Measurements from ENCODE around the gene FAM83F.
A peak's percentile ranks its signal among the peaks of the same experiment; 100 is the strongest.
"Not testable (repeated sequence)": the region's sequence is repeated elsewhere in the genome, so short reads cannot be mapped to it uniquely, and the experiment has no call there.

FAM83F gene

DNA sequence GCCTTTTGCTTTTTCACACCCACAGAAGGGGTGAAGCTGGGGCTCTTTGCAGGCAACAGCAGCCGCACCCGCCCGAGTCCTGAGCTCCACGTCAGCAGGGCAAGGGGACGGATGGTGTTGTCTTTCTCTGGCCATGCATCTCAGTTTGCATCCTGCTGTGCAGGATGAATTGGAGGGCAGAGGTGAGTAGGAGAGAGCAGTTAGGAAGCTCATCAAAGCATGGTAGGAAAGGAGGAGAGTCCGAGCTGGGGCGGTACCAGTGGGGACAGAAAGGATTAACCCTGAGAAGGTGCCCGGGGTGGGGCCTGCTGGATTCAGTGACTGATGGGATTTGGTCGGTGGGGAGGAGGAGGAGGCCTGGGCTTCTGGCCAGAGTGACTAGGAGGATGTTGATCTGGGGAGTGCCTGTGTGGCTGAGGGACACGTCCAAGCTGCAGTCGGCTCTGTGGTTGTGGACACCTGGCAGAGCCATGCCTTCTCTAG is 14.6 kb downstream of the FAM83F start:
- DNase-seq (ENCODE audit: low read depth, low spot score): no peak
- H3K27ac ChIP-seq: peak overlapping the region; percentile 53

- peak overlapping the region; percentile 53 for H3K27ac ChIP-seq
- no peak for DNase-seq (ENCODE audit: low read depth, low spot score)
These were observed 15.4 kb downstream of the FAM83F start for GRCh38 chr22:40009951-40010671.

DNA sequence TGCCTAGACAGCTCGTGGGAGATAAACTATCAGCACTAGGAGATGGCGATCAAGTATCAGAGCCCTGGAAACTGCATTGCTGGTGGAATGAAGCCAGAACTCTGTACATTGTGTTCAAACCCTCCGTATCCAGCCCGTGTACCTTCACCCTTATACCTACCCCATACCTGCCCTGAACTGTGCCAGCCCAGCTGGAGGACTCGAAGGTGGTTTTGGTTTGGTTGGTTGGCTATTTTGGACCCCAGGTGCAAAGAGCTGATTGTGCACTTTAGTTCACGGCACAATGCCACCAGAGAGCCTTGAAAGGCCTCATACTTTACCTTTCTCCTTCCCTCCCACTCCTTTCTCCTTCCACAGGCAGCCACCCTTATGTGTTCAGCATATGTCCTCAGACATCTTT is 16.0 kb downstream of the FAM83F start:
- H3K27ac ChIP-seq: peak overlapping the region; percentile 53
- no peak for DNase-seq (ENCODE audit: low read depth, low spot score)

GRCh38 chr22:40014667-40015248 is 20.0 kb downstream of the FAM83F start:
- DNase-seq (ENCODE audit: low read depth, low spot score): peak; percentile 57
- H3K27ac ChIP-seq: peak overlapping the region; percentile 78

GRCh38 chr22:40015358-40015976 is 20.7 kb downstream of the FAM83F start:
- H3K27ac ChIP-seq: peak overlapping the region; percentile 78
- DNase-seq (ENCODE audit: low read depth, low spot score): no peak

- H3K27ac ChIP-seq: no peak overlapping the region
- no peak for DNase-seq (ENCODE audit: low read depth, low spot score)
These were observed 23.3 kb downstream of the FAM83F start for GRCh38 chr22:40018051-40018450.

- DNase-seq (ENCODE audit: low read depth, low spot score): no peak
- H3K27ac ChIP-seq: peak overlapping the region; percentile 43
These were observed 24.3 kb downstream of the FAM83F start for GRCh38 chr22:40019100-40019499.

DNA sequence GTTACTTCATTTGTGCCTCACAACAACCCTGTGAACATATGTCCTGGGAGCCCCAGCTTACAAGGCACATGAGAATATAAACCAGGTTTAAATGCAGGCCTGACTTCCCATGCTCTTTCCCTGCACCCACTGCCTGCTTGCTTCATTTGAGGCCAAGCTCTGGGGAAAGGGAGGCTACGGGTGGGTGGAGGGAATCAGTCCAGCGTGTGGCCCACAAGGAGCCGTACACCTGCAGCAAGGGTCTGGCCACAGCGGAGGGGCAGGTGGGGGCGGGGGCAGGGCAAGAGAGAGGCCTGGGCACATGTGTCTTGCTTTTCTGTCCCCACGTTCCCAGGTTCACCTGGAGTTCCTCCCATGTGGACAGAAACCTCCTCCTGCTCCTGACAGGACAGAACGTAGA is 26.2 kb downstream of the FAM83F start:
- no peak for DNase-seq (ENCODE audit: low read depth, low spot score)
- H3K27ac ChIP-seq: no peak overlapping the region

DNA sequence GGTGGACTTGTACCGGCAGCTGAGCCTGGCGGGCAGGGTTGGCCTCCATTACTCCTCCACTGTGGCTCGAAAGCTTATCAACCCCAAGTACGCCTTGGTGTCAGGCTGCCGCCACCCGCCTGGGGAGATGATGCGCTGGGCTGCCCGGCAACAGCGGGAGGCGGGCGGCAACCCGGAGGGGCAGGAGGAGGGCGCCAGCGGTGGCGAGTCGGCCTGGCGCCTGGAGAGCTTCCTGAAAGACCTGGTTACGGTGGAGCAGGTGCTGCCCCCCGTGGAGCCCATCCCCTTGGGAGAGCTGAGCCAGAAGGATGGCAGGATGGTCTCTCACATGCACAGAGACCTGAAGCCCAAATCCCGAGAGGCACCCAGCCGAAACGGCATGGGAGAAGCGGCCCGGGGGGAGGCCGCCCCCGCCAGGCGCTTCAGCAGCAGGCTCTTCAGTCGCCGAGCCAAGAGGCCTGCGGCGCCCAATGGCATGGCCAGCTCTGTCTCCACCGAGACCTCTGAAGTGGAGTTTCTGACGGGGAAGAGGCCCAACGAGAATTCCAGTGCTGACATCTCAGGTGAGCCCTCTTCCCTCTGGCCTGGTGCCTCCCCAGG is 26.7 kb downstream of the FAM83F start:
- H3K27ac ChIP-seq: peak overlapping the region; percentile 68
- no peak for DNase-seq (ENCODE audit: low read depth, low spot score)

- peak overlapping the region; percentile 68 for H3K27ac ChIP-seq
- peak; percentile 68 for DNase-seq (ENCODE audit: low read depth, low spot score)
These were observed 27.9 kb downstream of the FAM83F start for GRCh38 chr22:40022536-40023240.

DNA sequence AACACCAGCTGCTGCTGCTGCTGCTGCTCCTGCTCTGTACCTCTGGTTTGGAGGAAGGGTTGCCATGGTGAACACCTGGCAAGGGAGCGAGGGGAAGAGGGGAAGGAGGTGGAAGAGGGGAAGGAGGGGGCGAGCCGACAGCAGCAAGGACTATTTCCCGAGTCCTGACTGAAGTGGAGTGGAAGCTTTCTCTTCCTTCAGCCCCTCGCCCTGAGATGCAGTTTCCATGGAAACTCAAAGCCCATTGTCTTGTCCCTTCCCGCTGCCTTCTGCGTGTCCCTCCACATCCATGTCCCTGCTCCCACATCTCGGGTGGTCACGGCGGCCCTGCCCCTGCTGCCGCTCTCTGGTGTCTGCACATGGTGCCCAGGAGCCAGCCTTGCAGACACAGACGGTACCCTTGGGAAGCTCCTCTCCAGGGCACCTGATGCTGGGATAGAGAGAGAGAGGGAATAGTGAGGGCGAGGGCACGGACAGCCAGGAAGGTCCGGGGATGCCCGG is 28.6 kb downstream of the FAM83F start:
- DNase-seq (ENCODE audit: low read depth, low spot score): no peak
- H3K27ac ChIP-seq: peak overlapping the region; percentile 68

DNA sequence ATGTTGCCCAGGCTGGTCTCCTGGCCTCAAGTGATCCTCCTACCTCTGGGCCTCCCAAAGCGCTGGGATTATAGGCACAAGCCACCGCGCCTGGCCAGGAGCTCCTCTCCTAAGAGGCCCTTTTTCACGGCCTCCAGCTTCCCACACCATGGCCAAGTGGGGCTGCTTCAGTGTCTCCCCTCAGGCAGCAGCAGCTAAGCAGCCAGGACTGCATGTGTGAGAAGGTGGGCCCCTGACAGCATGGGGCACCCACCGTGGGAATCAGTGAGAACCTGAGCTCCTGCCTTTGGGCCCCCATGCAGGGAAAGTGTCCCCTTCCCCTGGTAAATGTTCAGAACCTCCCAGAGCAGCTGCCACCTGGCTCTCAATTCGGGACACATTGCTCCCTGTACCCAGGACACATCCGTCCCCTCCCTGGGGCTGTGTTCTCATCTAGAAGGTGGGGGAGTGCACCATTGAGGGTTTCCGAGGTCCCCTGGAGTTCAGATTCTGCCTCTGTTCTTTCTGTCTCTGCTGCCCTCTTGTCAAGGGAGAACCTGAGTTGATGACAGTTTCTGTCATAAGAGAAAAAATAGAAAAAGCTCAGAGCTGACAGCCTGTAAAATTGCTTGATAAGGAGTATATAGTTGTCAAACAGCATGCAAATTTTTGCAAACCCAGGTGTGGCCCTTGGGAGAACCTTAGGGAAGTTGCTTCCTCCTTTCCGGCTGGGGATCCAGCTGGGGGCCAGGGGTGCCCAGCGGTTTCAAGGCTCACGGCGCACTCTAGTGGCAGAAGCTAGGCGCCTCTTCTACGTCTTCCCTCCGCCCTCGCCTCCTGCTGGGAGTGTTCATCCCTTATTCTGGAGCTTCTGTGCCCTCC is 29.7 kb downstream of the FAM83F start:
- no peak for DNase-seq (ENCODE audit: low read depth, low spot score)
- H3K27ac ChIP-seq: no peak overlapping the region

- H3K27ac ChIP-seq; DNase-seq (ENCODE audit: low read depth, low spot score): not testable (repeated sequence)
These were observed 30.3 kb downstream of the FAM83F start for GRCh38 chr22:40025062-40025379.

DNA sequence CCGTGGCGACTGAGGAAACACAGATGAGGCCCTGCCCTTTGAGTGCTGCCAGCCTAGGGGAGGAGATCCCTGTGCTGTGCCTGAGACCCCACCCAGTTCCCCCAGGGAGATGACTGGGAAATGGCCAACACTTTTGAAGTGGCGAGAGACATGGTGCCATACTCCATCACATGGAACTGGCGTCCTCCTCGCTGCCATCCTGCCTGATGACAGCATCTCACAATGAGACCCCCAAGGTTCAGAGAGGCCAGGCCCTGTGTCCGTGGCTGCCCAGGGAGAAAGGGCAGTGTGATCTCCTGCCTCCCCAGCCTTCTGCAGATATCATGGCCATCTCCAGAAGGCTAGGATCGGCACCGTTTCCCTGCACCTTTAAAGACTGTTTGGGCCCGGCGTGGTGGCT is 31.1 kb downstream of the FAM83F start:
- no peak overlapping the region for H3K27ac ChIP-seq
- DNase-seq (ENCODE audit: low read depth, low spot score): no peak

DNA sequence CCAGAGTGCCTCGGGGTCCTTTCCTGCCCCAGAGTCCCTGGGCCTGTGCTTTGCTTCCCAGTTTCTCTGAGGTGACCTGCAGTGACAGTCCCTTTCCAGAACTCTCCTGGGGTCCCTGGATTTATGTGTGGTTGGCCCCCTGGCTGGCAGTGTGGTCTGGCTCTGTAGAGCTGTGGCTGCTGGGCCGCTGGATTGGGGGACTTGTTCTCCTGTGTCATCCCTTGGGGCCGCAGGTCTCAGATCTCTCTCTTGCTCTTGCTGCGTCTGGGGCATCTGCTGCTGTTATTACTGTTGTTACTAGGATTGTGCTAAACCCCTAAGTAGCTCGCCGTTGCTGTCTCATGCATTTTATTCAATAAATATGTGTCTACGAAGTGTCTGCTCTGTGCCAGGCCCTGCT is 31.9 kb downstream of the FAM83F start:
- no peak overlapping the region for H3K27ac ChIP-seq
- no peak for DNase-seq (ENCODE audit: low read depth, low spot score)

DNA sequence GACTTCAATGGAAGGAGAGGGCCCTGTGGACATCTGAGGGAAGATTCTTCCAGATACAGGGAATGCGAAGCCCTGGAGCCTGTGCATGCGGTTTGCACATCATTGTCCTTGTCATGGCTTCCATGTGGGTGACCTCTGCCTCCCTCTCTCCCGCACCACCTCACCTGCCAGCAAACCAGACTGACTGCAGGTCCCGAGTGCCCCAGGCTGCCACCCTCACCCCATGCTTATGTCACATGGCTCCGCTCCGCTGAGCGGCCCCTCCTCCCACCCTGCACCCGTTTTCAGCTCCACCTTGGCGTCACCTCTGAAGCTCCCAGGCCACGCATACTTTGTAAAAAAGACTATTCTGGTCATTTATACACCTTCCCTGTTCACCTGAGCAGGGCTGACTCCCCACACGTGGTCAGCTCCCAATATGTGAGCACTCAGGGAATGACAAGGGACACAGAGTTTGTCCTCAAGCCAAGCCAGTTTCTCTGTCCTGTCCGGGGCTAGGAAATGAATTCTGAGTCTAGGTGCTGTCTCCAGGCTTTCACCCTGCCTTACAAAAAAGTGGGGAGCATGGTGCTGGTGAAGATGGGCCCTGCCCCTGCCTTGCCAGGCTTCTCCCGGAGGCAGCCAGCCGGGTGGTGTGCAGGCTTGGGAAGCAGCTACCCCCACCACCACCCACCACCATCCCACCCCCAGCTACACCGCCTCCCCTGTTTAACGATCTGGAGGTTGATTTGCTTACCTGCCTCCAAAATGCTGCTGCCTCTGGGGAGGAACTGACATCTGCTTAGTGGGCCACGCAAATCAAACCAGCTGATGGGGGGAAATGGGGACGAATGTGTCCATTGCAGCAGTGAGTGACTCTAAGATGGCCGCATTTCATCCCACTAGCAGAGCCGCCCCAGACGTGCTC is 32.7 kb downstream of the FAM83F start:
- DNase-seq (ENCODE audit: low read depth, low spot score): no peak
- no peak overlapping the region for H3K27ac ChIP-seq

DNA sequence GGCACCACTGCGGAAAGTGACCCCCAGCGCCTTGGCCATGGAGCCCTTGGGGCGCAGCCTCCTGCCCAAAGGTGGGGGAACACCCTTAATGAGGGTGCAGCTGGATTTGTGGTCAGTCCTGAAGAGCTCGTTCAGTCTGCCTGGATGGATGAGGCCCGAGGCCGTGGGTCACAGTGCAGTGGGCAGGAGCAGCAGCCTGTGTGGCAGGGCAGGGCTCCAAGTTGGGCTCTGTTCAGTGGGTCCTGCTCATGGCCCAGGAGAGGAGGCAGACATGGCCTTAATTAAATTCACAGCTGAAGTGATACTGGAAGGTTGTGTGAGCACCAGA is 33.3 kb downstream of the FAM83F start:
- no peak overlapping the region for H3K27ac ChIP-seq
- DNase-seq (ENCODE audit: low read depth, low spot score): no peak

GRCh38 chr22:40029189-40029890 is 34.6 kb downstream of the FAM83F start:
- no peak for DNase-seq (ENCODE audit: low read depth, low spot score)

More at GRCh38 chr22:40029189-40029890, 34.6 kb downstream of the FAM83F start:
- no peak overlapping the region for H3K27ac ChIP-seq

Data from epithelial cell of prostate (primary cell).